HG03520 (cell line): ENCODE results near the gene CELF5.
"Not testable (repeated sequence)": the region's sequence is repeated elsewhere in the genome, so short reads cannot be mapped to it uniquely, and the experiment has no call there.

Experiments used
- ATAC-seq: cut with Tn5 transposase; IDR thresholded peaks from one replicate; pipeline ENCODE4 v1.9.1; 2021; ENCODE audit warnings: mild to moderate bottlenecking, moderate library complexity; ENCODE audit not compliant: unreplicated experiment

CELF5 gene

GRCh38 chr19:3288437-3288836 lies 64.0 kb downstream of the CELF5 start:
- ATAC-seq: not testable (repeated sequence)

GRCh38 chr19:3289971-3290569 lies 65.6 kb downstream of the CELF5 start:
- ATAC-seq: no peak

DNA sequence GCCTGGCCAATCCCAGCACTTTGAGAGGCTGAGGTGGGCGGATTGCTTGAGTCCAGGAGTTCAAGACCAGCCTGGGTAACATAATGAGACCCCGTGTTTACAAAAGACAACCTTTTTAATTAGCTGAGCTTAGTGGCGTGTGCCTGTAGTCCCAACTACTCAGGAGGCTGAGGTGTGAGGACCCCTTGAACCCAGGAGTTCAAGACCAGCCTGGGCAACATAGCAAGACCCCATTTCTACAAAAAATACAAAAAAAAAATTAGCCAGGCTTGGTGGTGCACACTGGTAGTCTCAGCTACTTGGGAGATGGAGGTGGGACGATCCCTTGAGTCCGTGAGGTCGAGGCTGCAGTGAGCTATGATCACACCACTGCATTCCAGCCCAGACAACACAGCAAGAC lies 66.4 kb downstream of the CELF5 start:
- ATAC-seq: not testable (repeated sequence)

DNA sequence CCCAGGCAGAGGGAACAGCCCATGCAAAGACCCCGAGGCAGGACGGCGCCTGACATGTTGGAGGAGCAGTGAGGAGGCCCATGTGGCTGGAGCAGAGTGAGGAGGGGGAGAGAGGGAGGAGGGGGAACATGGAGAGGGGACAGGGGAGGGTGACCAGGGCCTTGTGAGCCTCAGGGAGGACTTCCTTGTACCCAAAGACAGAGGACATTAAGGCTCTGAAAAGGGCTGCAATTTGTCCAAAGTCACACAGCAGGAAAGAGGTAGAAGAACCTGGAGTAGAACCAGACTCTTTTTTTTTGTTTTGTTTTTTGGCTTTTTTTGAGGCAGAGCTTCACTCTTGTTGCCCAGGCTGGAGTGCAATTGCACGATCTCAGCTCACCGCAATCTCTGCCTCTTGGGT lies 67.2 kb downstream of the CELF5 start:
- no peak for ATAC-seq

DNA sequence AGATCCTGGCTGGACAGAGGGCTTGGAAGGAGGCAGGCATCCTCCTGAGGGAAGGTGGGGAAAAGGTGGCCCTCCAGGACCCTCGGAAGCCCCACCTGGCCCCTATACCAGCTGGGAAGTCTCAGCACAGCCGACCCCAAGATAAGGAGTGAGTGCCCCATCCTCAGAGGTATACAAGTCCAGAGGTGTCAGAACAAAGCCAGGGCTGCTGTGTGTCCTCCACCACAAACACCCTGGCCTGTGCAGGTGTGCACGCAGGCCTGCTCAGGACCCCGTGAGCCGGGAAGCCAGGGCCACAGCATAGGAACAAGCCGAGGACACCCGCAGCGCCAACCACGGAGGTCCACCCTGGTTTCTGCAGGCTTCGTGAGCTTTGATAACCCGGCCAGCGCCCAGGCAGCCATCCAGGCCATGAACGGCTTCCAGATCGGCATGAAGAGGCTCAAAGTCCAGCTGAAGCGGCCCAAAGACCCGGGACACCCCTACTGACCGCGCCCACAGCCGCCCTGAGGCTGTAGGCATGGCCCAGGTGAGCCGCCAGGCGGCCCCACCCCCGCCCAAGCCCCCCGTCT lies 68.6 kb downstream of the CELF5 start:
- ATAC-seq: no peak

DNA sequence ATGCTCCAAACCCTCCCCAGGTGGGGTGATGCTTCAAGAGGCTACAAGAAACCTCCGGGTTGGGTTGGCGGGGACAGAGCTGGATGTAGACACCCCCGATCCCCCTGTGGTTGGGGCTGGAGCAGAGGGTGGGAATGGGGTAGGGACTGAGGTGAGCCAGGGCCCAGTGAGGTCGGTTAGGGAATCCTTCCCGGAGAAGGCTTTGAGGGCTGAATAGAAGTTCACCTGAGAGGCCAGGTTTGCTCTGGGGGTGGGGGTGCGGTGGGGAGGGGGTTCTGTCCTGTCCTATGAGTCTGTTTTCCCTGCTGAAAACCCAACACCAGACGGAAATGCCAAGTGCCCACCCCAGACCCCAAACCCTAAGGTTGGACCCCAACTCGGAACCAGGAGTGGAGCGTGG lies 69.1 kb downstream of the CELF5 start:
- no peak for ATAC-seq

- no peak for ATAC-seq
Observed at GRCh38 chr19:3294080-3294850, 69.8 kb downstream of the CELF5 start.

DNA sequence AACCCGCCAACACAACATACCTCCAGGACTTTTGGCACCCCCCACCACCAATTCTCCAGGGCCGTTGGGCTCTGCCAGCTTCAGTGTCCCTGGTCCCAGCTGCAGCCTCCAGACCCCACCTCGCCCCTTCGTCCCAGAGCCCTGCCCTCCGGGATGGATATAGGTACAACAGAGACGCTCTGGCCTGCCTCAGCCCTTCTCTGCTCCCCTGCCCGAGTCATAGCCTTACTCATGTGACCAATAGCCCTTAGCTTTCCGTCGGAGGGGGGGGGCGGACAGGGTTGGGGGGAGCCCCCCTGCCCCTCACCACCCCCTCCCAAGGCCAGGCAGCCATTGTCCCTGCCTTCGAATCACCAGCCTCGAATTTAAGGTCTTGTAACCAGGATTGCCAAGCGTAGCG lies 71.1 kb downstream of the CELF5 start:
- no peak for ATAC-seq

DNA sequence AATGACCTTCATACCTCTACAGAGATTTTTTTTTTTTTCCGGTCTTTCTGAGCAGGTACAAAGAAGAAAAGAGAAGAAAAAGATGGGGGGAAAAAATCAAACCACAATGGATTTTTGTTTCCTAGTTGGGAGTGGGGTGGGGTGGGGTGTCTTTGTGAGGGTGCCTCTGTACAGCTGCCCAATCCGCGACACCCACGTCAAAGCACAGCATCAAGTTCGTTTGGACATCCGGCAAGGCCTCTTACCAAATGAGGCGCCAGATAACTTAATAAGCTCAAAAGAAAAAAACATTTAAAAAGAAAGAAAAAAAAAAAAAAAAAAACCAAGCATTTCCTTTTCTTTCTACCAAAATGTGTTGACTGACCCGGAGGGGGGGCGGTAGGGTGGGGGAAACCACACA lies 71.6 kb downstream of the CELF5 start:
- ATAC-seq: no peak

DNA sequence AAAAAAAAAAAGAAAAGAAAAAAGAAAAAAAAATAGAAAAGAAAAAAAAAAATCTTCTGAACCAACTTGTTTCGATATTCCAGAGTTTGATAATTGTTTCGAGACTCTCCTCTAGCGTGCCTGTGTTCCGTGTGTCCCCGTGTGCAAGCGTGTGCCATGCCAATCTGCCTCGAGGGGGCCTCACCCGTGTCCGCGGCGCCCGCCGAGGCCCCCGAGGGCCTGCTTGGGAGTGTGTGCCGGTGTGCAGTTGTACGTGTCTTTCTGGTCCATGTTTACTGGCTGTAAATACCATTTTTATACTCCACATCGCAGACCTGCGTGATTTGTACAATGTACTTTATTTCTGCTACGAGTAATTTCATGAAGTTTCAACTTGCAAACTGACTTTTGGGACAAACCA lies 72.0 kb downstream of the CELF5 start:
- ATAC-seq: no peak

DNA sequence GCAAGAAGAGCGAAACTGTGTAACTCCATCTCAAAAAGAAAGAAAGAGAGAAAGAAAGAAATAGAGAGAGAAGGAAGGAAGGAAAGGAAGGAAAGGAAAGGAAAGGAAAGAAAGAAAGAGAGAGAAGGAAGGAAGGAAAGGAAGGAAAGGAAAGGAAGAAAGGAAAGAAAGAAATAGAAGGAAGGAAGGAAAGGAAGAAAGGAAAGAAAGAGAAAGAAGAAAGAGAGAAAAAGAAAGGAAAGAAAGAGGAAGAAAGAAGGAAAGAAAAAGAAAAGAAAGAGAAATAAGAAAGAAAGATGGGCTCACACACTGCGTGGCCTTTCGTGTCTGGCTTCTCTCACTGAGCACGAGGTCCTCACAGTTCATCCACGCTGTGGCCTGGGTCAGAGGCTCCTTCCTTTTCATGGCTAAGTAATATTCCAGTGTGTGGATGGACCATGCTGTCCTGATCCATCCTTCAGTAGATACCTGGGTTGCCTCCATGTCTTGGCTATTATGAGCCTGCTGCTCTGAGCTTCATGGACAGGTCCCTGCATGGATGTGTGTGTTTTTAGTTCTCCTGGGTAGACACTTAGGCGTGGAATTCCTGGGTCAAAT lies 74.5 kb downstream of the CELF5 start:
- no peak for ATAC-seq

DNA sequence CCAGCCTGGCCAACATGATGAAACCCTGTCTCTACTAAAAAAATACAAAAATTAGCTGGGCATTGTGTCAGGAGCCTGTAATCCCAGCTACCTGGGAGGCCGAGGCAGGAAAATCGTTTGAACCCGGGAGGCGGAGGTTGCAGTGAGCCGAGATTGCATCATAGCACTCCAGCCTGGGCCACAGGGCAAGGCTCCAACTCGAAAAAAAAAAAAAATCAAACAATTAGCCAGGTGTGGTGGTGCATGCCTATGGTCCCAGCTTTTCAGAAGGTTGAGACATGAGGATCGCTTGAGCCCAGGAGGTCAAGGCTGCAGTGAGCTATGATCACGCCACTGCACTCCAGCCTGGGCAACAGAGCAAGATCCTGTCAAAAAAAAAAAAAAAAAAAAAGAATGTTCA lies 76.1 kb downstream of the CELF5 start:
- ATAC-seq: not testable (repeated sequence)

DNA sequence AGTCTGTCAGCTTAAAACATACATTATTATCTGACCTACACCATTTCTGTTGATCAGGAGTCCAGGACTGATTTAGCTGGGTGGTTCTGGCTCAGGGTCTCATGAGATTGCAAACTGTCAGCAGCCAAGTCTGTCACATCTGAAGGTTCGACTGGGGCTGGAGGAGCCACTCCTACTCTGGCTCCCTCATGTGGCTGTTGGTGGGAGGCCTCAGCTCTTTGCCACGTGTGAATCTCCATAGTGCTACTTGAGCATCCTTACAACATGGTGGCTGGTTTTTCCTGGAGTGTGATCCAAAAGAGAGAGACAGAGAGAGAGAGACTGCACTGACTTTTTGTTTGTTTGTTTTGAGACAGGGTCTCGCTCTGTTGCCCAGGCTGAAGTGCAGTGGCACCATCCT lies 78.3 kb downstream of the CELF5 start:
- ATAC-seq: no peak

- no peak for ATAC-seq
Observed at GRCh38 chr19:3304871-3305423, 80.5 kb downstream of the CELF5 start.

GRCh38 chr19:3309724-3310123 lies 85.3 kb downstream of the CELF5 start:
- no peak for ATAC-seq

GRCh38 chr19:3310280-3310679 lies 85.8 kb downstream of the CELF5 start:
- ATAC-seq: no peak

GRCh38 chr19:3310711-3311110 lies 86.2 kb downstream of the CELF5 start:
- ATAC-seq: no peak

DNA sequence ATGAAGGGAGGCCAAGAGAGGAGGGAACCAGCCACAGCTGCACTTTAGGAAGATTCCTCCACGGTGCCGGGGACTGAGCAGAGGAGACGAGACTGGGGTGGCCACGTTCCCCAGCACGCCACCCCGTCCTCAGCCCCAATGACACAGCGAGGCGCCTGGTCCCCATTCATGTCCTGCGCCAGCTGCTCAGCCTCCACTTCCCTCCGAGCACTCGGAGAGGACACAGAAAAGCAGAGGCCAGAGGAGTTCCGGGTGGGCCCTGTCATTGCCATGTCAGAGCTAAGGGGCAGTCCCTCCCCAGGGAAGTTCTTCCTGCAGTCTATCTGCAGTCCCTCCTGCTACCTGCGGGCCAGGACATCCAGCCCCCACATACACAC lies 88.7 kb downstream of the CELF5 start:
- ATAC-seq: no peak

DNA sequence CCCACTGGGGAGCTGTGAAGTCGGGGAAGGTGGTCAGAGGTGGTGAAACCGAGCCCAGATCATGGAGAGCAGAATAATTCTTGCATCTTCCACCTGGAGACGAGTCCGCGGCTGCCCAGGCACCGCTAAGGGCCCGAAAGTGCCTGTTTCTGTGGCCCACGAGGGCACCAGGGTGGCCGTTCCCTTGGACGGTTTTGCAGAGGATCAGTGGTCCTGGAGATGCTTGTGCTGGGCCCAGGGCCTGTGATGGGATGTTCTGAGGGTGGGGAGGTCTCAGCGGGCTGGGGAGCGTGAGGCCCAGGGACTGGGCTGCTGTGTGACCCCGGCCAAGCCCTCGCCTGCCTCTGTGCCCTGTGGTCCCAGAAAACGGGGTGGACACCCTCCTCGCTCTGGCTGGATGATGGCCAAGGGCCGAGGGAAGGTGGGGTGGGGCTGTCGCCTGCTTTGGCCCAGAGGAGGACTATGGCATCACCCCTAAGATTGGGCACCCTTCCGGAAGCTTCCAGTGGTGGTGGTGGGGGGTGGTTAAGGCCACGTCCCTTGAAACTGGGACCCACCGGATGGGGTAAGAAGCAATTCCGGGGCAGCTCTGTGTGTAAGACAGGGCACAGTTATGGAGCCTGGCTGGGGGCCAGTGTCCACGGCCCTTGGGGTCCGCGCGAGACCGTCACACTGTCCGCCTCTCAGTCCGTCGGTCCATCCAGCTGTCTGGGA lies 90.7 kb downstream of the CELF5 start:
- no peak for ATAC-seq

DNA sequence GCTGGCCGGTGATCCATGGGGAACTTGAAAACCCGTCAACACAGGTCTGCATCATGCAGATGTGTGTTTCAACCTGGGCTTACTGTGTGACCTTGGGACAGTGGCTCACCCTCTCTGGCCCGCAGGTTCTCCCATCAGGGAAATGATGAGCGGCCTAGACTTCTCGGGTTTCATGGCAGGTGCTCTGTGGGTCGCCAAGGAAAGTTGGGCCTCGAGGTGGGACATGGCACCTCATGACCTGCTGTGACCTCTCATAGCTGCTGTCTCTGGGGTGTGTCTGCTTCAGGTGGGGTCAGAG lies 91.2 kb downstream of the CELF5 start:
- no peak for ATAC-seq

GRCh38 chr19:3316132-3316648 lies 91.7 kb downstream of the CELF5 start:
- ATAC-seq: no peak
